GM10847 (cell line): ENCODE data around the gene CCND2.

Source experiments
- POLR2A ChIP-seq: IDR thresholded peaks from 2 replicates; pipeline ENCODE4 v1.6.1; 2011; ENCODE audit not compliant: insufficient read length; ENCODE audit errors: extremely low read depth

Gene CCND2

DNA sequence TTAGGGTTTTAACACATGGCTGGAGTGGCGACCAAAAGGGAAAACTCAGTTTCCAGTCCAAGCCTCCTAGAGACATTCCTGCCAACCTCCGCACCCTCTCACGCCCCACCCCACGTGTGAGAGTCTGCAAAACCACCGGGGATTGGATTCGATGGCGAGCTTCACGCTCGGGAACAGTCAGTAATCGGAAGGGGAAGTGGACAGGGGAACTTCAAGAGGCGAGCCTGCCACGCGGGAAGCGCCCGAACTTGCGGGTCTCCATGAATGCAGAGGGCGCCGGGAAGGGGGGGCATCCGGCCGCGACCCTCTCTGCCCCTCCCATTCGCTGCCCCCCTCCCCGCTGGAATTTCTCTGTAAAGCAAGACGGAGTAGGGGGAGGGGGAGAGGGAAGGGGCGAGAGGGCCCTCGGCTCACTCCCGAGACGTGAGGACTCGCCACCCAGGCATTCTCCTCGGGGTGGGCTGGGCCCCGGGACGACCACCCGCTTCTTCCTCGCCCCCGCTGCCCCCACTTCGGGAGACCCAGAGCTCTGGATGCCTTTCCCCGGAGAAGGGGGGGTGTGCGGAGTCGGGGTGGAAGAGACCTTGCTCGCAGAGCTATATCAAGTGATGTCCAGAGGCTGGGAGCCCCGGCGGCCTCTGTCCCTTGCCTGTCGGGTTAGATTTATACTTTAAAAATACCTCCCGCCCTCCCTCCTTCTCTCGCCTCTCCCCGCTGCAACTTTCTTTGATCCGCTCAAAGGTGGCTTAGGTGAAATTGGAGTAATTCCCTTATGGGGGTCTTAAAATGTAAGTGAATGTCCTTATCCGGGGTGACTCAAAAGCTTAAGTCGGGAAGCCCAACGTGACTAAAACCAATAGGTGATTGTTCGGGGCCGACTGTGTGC is 2.5 kb upstream of the CCND2 start:
- TF ChIP-seq POLR2A: no peak

GRCh38 chr12:4271717-4272423 is 1.7 kb upstream of the CCND2 start:
- TF ChIP-seq POLR2A: peak; percentile 27

- TF ChIP-seq POLR2A: peak; percentile 20
Observed at GRCh38 chr12:4272424-4273272, 914 bp upstream of the CCND2 start.

- TF ChIP-seq POLR2A: no peak
Observed at GRCh38 chr12:4273273-4273651, 300 bp upstream of the CCND2 start.

DNA sequence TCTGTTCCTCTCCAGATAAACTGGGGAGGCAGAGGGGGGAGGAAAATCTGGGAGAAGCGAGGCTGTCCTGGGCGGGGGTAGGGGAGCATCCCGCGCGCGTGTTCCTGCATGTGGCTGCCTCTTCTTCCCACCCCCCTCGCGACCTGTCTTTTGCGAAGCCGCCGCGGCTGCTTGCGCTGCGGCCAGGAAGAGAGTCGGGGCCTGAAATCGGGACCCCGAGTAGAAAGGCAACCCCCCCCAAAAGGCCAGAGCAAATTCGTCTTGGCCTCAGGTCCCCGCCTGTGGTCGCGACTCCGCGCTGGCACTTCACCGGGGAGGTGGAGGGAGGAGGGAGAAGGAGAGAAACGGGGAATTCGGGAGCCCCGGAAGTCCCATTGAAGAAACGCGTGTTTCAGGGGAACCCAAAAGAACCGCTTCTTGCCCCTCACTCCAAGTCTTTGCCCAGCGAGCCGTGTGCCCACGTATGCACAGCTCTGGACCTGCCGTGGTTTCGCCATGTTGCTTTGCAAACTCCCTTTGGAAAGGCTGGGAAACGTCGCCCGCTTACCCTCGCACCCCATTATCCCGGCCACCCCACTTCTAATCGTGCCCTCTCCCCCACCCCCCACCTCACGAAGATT is 944 bp downstream of the CCND2 start:
- TF ChIP-seq POLR2A: no peak

DNA sequence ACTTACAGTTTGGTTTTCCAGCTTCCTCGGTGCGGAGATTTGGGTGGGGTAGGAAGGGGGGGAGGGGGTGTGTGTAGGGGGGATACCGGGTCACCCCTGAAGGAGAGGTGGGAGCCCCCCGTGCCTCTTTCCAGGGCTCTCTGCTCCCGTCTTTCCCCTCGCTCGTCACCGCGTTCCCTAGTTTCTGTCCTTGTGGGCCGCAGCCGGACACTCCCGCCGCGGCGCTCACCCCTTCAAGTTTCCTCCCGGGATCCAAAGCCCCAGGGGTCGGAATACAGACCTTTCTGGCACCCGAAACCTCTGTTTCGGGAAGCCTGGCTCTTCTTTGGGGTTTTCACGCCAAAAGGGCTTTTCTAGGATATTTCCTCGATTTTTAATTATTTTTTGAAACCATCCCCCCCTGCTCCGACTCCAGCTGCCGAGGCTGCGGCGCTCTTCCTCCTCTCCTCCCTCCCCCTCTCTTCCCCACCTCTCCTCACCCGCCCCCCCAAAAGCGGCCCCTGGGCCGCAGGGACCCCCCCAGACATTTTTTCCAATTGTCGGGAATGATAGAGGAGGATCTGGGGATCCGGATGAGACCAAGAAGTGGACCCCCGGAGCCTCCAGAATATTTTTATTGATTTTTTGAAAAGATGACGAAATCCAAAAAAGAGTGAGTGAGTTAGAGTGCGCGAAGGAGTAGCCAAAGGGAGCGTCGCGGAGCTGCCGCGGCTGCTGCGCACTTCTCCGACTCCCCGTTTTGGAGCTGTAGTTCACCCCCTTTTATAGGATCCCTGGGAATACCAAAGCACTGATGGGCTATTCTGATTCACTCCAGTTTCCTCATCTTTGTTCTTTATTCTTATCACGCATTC is 1.7 kb downstream of the CCND2 start:
- TF ChIP-seq POLR2A: no peak

DNA sequence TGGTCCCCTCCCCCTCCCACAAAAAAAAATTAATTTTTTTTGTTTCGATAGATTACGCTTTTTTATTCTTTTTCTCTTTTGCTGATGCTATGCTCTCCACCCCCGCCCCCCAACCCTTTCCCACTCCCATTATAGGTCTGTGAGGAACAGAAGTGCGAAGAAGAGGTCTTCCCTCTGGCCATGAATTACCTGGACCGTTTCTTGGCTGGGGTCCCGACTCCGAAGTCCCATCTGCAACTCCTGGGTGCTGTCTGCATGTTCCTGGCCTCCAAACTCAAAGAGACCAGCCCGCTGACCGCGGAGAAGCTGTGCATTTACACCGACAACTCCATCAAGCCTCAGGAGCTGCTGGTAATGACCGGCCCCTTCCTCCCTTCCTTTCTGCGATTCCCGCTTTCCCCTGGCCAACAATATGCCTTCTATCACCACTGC is 2.3 kb downstream of the CCND2 start:
- TF ChIP-seq POLR2A: no peak

- no peak for TF ChIP-seq POLR2A
Observed at GRCh38 chr12:4276524-4277204, 3.1 kb downstream of the CCND2 start.

GRCh38 chr12:4277205-4277543 is 3.6 kb downstream of the CCND2 start:
- no peak for TF ChIP-seq POLR2A

DNA sequence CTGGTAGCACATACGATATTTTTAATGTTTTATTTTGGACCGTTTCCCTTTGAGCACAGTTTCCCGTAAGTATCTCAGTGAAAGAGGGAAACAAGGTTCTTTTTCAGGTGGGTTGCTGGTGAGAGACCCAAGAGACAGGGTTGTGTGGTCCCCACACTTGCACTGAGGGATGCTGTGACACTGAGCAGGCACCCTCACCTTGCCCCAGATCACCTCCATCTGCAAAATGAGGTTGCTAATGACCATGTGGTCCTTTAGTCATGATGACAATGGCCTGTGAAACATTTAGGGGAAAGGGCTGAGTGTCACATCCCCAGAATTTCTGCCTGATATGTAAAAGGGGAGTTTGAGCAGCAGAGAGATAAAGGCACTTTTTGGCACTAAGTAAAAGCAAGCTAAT is 4.3 kb downstream of the CCND2 start:
- TF ChIP-seq POLR2A: no peak

GRCh38 chr12:4278329-4279197 is 5.0 kb downstream of the CCND2 start:
- no peak for TF ChIP-seq POLR2A

- TF ChIP-seq POLR2A: no peak
Observed at GRCh38 chr12:4279198-4279690, 5.7 kb downstream of the CCND2 start.
